NCI-H774 (cell line): ENCODE data around the gene CTNNA1.

Experiments used
- DNase-seq: peaks from one replicate; lab custom pipeline; 2025; lab: John Stamatoyannopoulos, UW

CTNNA1 gene

DNA sequence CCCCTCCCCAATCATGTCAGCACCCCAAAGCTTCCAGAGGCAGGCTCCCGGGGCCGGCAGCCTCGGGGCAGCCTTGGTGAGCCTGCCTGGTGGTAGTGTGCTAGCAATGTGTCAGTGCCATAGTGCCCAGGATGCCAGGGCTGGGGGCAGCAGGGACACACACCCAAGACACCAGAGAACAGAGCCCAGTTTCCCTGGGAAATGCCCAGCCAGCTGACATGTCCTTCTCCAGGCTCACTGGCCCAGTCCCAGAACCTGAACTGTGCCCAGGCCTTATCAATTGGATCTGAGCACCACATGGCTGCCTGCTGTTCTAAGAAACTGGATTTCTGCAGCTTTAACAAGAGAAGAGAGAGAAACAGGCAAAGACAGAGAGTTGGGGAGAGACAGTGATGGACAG lies 196.8 kb downstream of the CTNNA1 start:
- DNase-seq, result no peak

GRCh38 chr5:138950421-138951031 lies 197.3 kb downstream of the CTNNA1 start:
- no peak for DNase-seq

GRCh38 chr5:138951091-138951985 lies 198.1 kb downstream of the CTNNA1 start:
- no peak for DNase-seq

- DNase-seq, result no peak
Observed at GRCh38 chr5:138951986-138952735, 198.9 kb downstream of the CTNNA1 start.

DNA sequence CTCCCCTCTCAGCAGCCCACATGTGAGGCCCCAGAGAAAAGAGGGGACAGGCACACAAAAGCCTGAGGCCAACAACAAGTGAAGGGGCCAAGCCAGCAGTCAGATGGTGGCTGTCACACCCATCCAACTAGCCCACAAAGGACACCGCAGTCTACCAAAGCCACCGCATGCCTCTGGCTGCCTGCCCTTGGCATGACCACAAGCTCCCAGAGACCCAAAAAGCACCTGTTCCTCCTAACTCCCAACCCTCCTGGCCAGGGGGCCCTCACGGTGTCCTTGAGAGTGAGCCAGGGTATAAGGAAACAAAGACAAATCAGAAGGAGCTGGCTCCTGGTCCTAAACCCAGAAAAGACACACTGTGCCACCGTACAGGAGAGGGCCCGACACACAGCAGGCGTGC lies 199.7 kb downstream of the CTNNA1 start:
- DNase-seq, result no peak

DNA sequence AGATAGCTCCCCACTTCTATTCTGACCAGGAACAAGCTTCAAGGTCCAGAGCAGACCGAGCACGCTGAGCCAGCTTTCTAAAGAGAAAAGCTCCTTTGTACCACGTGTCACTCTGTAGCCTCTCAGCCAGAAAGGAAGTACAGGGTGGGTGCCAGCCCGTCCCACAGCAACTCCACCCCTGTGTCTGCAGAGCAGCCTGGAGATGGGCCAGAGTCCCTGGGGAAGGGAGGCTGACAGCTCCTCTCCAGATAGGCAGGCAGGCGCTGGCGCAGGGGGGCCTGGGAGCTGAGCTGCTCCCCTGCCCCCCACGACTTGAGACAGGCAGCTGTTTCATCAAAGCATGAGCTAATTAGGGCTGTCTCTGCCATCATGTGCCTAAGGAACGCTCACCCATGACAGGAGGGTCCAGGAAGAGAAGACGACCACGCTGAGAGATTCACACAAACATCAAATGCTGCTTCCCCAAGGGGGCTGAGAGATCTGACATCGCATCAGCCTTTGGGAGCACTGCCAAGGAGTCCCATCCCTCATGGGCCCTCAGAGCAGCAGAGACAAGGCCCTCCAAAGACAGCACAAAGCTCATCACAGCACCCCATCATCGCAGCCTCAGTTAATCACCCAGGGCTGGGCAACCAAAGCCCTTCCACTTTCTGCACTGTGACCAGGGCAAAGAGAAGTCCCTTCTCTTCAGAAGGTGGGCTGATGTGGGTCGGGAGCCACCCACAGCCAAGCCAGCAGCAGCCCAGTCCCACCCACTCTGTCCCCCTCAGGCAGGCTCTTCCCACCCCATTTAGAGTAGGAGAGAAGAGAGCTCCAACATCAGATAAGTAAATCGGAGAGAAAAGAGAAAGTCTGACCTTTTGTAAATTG lies 200.4 kb downstream of the CTNNA1 start:
- peak; percentile 32 for DNase-seq

DNA sequence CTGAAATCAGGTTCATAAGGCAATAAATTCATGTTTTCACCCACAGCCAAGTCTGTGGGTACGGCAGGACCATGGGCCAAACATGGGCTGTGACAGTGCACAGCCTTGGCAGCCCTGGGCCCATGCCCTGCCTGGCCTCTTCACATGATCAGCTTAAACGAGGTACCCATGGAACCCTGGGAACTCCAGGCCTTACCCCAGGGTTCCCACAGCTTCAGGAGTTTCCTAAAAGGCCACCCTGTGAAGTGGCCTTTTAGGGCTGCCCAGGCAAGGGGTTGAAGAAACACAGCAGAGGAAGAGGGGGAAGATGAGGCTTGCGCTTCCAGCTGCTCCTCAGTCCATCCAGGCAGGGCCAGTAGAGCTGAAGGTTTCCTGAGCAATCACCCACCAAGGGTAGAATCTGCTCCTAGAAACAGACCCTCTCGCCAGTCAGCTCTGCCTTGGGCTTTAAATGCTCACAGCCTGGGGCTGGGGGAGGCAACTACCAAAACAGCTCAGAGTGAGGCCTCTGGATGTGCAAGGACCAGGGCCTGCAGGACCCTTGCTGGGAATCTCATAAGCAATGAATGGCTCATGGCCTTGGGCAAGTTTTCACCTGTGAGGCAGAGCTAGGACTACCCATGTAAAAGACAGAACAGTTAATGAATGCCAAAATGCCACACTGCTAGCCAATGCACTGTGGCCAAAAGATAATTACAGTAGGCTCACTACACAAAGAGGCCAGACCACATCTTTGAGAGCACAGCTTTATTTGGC lies 201.2 kb downstream of the CTNNA1 start:
- DNase-seq, result no peak

DNA sequence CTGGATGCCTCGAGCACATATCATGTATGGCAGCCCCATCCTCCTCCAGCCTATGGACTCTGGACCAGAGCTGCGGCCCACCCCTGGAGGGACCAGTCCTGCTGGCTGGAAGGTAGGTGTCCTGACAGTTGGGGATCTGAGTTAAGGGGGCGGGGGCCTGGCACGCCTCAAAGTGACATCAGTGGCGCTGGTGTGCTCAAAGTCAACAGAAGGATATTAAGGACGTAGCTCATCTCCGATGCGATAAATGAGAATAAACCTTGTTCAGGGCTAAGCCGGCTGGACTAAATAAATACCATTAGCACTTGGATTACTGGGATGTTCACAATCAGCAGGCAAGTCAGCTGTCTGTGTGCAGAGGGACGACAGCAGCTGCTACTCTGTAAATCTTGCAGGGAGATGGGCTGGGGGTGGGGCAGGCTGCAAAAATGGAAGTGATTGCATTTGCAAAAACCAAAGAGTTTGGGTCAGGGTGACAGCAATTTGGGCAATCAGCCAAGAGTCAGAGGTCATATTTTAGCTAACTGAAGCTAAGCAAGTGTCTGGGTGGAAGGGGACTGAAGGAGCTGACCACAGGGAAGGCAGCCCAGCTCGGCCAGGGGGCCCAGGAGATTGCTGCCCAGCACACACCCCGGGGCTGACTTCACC lies 201.9 kb downstream of the CTNNA1 start:
- peak; percentile 31 for DNase-seq

GRCh38 chr5:138955671-138956295 lies 202.6 kb downstream of the CTNNA1 start:
- no peak for DNase-seq

DNA sequence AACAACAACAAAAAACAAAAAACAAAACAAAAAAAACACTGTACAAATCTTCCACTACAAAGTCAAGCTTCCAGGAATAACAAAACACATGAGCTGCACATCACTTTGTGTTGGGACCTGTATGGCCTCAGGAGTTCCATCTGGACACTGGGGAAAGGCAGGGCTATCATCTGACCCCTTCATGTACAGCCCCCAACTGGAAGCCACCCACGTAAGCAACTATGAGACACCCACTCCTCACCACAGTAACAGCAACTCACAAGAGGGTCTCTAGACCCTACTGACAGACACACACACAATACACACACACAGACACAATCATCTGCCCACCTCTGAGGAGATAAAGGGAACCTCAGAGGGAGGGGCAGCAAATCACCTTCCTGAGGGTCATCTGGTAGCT lies 203.6 kb downstream of the CTNNA1 start:
- DNase-seq, result no peak

- DNase-seq, result peak; percentile 71
Observed at GRCh38 chr5:138960145-138960692, 207.0 kb downstream of the CTNNA1 start.

DNA sequence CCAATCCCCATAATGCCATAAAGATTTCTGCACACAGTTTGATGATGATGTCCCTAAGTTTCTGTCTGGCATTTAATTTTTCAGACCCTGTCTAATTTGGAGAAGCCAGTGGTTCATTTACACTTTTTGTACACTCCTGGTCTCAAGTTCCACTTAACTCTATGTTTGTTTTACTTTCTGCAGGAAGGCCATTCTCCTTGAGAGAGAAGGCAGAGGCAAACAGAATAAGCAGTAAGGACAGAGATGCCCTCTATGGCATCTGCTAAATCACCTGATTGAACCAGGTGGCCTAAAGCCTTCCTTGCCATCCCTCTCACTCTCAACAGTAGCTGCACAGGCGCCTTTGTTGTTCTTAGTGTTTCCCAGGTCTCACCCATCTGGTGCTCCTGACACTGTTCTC lies 208.0 kb downstream of the CTNNA1 start:
- DNase-seq, result no peak

DNA sequence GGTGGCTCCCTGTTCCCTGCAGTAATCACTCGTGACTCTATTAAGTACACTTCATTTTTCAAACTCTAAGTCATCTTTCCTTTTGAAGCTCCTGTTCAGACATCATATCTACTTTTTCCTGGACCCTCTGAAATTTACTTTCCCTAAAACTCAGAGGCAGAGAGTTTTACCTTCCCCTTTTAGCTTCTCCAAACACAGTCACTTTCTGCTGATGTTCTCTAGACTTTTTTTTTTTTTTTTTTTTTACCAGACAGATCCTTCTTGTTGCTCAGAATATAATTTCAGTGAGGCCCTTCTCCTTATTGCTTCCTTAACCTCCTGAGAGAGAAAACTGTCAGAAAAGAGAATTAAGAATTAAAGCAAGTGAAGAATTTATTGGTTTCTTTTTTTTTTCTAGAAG lies 208.5 kb downstream of the CTNNA1 start:
- no peak for DNase-seq

- no peak for DNase-seq
Observed at GRCh38 chr5:138962614-138963370, 209.6 kb downstream of the CTNNA1 start.

DNA sequence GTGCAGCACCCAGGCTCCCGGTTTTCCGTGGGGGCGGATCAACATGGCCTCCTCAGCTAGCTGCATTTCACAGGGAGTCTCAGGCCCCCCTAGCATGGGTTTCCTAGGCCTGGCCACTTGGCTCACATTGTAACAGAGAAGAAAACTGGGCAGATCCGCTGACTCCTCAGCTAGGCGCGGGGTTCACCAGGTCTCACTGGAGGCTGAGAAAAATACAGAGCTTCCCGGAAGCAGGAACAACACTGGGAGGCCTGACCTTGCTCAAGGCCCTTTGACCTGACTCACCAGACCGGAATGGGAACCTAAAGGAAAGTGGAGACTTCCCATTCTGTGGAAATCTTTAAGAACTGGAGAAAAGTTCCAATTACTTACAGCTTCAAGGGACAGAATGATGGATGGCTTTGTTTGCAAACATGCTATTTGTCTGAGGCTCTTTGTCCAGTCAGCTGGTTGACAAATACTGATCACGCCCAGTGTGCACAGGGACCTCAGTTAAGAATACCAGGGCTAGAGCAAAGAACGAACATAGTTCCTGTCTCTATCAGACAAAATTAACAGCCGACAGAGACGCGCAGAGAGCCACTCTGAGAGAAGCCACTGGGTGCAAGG lies 210.6 kb downstream of the CTNNA1 start:
- no peak for DNase-seq

DNA sequence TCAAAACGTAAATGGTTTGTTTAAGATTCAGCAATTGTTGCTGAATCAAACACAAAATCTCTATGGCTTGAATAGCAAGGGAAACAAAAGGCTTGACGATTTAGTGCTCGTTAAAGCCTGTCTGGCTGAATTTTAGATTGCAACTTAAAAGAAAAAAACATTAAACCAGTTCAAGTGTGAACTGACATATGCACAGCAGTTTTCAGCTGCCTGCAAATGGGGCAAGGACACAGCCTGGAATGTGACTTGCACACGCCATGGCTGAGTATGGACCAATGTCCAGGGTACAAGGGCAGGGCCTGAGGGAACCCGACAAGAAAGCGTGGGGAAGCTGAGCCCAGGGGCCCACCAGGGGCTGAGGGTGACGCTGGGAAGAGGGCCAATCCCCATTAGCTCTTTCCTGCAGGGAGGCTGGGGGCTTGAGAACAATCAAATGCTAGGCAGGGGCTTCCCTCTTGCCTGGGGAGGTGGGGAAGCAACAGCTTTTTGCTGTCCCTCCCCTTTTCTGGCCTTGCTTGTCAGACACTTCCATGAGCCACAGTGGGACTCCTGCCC lies 211.5 kb downstream of the CTNNA1 start:
- DNase-seq, result no peak

DNA sequence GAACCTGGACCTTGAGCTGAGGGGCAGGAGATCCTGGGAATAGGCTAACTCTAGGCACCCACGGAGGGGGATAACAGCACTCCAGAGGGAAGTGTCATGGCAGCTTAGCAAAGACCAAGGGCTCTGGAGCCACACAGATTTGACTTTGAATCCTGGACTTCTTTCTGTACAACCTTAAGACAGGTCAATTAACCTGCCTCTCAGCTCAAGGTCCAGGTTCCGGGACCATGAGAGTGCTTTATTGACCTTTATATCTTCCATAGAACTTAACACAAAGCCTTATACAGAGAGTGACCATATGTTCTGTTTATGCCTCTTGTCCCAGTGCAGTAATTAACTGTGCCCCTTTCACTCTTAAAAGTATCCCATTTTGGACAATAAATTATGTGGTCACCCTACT lies 212.4 kb downstream of the CTNNA1 start:
- DNase-seq, result no peak

DNA sequence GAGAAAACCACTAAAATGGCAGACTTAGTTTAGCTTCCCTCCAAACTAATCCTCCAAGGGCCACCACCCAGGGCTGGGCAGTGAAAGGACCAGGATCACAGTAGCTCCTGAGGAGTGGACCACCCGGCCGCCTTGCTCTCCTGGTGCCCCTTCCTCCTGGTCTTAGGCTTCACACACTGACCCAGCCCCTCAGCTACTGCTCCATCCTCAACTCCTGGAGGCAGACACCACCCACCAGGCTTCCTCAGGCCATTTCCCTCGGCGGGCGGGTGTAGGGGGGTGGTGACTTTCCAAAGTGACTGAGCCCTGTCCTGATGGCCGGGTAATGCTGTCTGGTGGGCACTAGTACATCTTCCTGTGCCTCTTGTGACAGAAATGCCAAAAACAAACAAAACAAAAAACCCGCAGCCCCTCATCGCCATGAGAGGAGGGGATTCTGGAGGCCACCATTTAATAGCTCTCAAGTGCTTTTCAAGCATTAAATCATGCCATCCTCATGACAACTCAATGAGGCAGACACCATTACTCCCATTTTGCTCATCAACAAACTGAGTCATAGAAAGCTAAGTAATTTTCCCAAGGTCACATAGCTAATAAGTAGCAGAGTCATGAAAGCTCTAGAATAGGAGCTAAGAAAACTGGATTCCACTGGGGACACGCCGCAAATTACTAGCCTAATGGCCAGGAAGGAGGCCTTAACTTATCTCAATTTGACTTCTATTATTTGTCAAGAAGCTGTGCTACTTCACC lies 213.2 kb downstream of the CTNNA1 start:
- no peak for DNase-seq
